Hippocampal formation (tissue), 2 donors: ENCODE data around the gene BMX.

ENCODE experiments used
- DNase-seq, 2 donors: peaks; one replicate each; lab custom pipeline; 2025; lab: John Stamatoyannopoulos, UW

BMX gene

GRCh38 chrX:15507005-15507404 lies 6.4 kb downstream of the BMX start:
- DNase-seq: no peak

GRCh38 chrX:15509845-15510244 lies 9.2 kb downstream of the BMX start:
- DNase-seq: no peak

GRCh38 chrX:15511563-15511962 lies 11.0 kb downstream of the BMX start:
- no peak for DNase-seq

- no peak for DNase-seq
These were observed 11.9 kb downstream of the BMX start for GRCh38 chrX:15512401-15512965.

DNA sequence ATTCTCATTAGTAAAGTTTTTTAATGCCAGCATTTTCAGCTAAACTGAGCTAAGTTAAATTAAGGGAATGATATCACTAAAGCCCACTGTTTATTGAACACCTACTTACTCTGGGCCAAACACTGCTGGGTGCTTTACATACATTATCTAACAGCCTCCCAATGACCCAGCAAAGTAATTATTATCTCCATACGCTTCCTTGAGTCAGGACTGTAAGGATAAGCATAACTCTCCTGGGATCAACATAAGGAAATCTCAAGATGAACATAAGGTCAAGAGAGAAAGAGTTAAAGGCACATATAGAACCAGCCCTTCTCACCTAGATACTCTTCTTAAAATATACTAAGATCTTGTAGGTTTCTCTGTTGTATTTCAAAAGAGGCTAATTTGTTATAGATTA lies 13.7 kb downstream of the BMX start:
- DNase-seq: no peak

GRCh38 chrX:15515931-15516330 lies 15.3 kb downstream of the BMX start:
- no peak for DNase-seq

- no peak for DNase-seq
These were observed 21.9 kb downstream of the BMX start for GRCh38 chrX:15522464-15522863.

DNA sequence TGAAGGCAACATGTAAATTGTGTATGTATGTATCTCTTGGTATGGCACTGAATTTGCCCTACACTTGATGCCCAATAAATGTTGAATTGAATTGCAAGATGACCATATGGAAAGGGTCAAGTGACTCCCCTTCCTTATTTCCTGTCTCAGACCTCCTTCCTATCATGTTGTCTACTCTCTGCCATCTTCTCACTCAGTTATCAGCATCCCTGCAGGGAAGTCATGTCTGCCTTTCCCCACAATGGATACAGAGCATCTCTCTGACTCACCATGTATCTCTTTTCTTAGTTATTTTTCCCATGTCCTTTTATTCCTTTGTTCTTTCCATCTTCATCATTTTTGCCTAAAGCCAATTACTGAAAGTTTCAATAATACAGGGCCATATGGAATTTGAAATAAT lies 22.5 kb downstream of the BMX start:
- DNase-seq: no peak

- DNase-seq: no peak
These were observed 23.8 kb downstream of the BMX start for GRCh38 chrX:15524417-15524816.

- no peak for DNase-seq
These were observed 25.2 kb downstream of the BMX start for GRCh38 chrX:15525664-15526416.

GRCh38 chrX:15529165-15529564 lies 28.6 kb downstream of the BMX start:
- no peak for DNase-seq

- no peak for DNase-seq
These were observed 29.7 kb downstream of the BMX start for GRCh38 chrX:15530318-15530717.

DNA sequence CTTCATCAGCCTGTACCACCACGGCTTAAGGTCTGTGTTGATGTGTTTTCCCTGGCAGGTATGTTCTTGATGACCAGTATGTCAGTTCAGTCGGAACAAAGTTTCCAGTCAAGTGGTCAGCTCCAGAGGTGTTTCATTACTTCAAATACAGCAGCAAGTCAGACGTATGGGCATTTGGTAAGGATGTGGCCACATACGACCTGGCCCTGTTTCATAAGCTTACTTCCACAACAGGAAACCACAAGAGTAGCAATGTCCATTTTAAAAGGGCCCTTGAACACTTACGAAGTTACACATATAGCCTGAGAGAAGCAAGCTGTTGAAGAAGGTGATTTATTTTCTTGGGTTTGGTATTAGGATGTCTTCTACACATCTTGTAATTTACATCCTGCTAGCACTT lies 46.1 kb downstream of the BMX start:
- DNase-seq: no peak

DNA sequence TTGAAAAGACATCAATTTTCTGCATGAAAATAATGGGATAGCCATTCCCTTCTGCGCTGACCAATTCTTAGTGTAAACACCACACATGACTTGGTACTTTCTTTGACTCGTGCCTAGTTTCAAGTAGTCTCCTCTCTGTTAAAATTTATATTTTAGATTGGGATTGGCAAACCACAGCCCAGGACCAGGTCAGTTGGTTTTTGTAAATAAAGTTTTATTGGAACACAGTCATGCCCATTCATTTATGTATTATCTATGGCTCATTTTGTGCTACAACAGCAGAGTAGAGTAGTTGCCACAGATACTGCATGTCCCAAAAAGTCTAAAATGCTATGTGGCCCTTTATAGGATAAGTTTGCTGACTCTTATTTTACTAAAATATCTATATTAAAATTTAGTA lies 46.7 kb downstream of the BMX start:
- DNase-seq: no peak

- no peak for DNase-seq
These were observed 48.8 kb downstream of the BMX start for GRCh38 chrX:15549189-15550012.

DNA sequence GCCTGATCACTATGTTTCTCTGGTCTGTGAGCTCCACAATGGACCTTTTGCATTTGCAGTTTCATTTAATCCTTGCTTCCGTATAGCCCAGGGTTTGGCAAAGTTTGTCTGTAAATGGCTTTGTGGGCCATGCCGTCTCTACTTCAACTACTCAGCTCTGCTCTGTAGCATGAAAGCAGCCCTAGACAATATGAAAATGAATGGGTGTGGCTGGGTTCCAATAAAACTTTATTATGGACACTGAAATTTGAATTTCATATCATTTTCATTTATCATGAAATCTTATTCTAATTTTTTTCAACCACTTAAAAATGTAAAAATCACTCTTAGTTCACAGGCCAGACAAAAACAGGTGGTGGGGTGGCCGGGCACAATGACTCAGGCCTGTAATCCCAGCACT lies 58.6 kb downstream of the BMX start:
- DNase-seq: no peak

- DNase-seq: no peak
These were observed 60.3 kb downstream of the BMX start for GRCh38 chrX:15560924-15561323.

DNA sequence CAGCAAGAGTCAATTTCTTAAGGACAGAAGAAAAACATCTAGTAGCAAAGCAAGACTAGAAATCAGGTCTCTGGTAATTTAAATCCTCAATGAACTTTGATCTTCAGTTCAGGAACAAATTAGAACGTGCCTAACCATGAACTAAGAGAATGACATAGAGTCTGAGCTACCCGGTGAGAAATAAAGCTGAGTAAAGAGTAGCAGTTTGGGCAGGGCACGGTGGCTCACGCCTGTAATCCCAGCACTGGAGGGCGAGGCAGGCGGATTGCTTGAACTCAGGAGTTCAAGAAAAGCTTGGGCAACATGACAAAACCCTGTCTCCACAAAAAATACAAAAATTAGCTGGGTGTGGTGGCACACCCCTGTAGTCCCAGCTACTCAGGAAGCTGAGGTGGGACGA lies 62.4 kb downstream of the BMX start:
- DNase-seq: no peak

DNA sequence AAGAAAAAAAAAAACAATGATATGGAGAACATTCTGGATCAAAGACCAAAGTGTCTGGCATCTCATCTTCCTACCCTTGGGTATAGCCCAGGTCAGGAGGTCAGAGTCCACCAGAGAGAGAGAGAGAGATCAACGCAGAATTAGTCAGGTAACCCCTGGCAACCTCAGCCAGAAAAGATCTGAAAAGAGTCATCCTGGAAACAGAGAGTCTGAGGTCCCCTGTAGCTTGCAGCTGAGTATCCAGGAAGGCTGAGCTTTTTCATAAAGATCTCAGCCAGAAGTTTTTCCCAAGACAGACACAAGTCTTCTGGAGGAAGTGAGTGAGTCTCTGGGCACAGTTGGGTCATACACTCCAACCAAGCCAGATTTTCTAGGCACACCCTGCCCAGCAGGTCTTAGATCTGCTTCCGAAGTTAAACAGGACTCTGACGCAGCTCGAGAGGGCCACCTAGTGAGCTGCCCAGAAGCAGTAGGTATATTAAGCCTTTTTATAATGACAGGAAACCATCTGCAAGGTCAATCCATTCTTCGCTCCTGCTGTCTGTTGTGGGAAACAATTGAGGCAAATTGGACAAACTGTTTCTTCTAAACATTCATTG lies 64.5 kb downstream of the BMX start:
- DNase-seq: peak; percentile 15 to 43

- no peak for DNase-seq
These were observed 65.6 kb downstream of the BMX start for GRCh38 chrX:15566244-15566643.

- DNase-seq: no peak
These were observed 66.7 kb downstream of the BMX start for GRCh38 chrX:15567267-15567666.

GRCh38 chrX:15567886-15568616 lies 67.4 kb downstream of the BMX start:
- DNase-seq: peak in 1 of 2 donors; percentile 1
